HepG2 (cell line): Measurements from ENCODE around the gene ANP32B. TPM values are rescaled to one million over a fixed set of nuclear protein-coding genes. Genes with fewer than 3 reads are reported as not detected.
A peak's percentile ranks its signal among the peaks of the same experiment; 100 is the strongest.

Experiments
- HCFC1 ChIP-seq: fragments of 150-350 bp; IDR thresholded peaks from 2 replicates; pipeline ENCODE4 v1.6.1; 2014; ENCODE audit warnings: low read depth, low read length
- SSRP1 ChIP-seq: IDR thresholded peaks from 2 replicates; pipeline ENCODE4 v1.6.1; 2016; ENCODE audit warnings: control low read depth
- SYNCRIP ChIP-seq: fragments of 200-400 bp; formaldehyde crosslinking; IDR thresholded peaks from 2 replicates; pipeline ENCODE4 v1.6.1; 2018; ENCODE audit warnings: mild to moderate bottlenecking, low read depth, low read length; ENCODE audit not compliant: insufficient read depth
- ZNF337 ChIP-seq: sonication (generic); formaldehyde crosslinking; IDR thresholded peaks from 2 replicates; pipeline ENCODE4 v1.5.1; 2020; ENCODE audit warnings: missing genetic modification reagents, low read depth, mild to moderate bottlenecking, borderline replicate concordance
- ZNF598 ChIP-seq: sonication (generic); formaldehyde crosslinking; IDR thresholded peaks from 2 replicates; pipeline ENCODE4 v1.5.1; 2020; ENCODE audit warnings: mild to moderate bottlenecking, missing genetic modification reagents, borderline replicate concordance
- ZNF737 ChIP-seq: sonication (generic); formaldehyde crosslinking; IDR thresholded peaks from 2 replicates; pipeline ENCODE4 v1.5.0; 2020; ENCODE audit warnings: missing genetic modification reagents, mild to moderate bottlenecking, borderline replicate concordance
- ZSCAN9 ChIP-seq: IDR thresholded peaks from 2 replicates; pipeline ENCODE4 v1.6.1; 2016; ENCODE audit warnings: borderline replicate concordance
- polyA plus RNA-seq, 8 experiments: library from polyadenylated mRNA; depleted of rRNA in 3 of 8; stranded (reverse) in 7 of 8; unstranded in 1 of 8; fragments of >200 nt; fragmentation: Illumina TruSeq in 4 of 8; extraction: Trizol in 4 of 8; gene quantifications; 2 replicates each; pipeline versions ENCODE4 v1.2.1 to v1.2.3, GENCODE V29; 2011 to 2016; ENCODE audit warnings: low read depth in 4 of 8, missing spikeins in 1 of 8, mixed read lengths in 1 of 8; ENCODE audit not compliant: insufficient read depth in 1 of 8
- total RNA-seq, 5 experiments: library from RNA; depleted of rRNA; stranded (reverse); fragments of >200 nt; fragmentation: Illumina TruSeq; extraction: Trizol; gene quantifications; 2 replicates each; pipeline ENCODE4 v1.2.3, GENCODE V29; 2016; ENCODE audit warnings: low read depth in 1 of 5
- TF ChIP-seq, protein P1 (sequence below), 2 experiments: sonication (generic) in 1 of 2; formaldehyde crosslinking in 1 of 2; IDR thresholded peaks; 2 replicates each; pipeline versions ENCODE4 v1.5.1 to v1.6.1; 2011 to 2020; ENCODE audit warnings: borderline replicate concordance in 1 of 2, low read depth in 1 of 2, low read length in 1 of 2, mild to moderate bottlenecking in 1 of 2, missing genetic modification reagents in 1 of 2, moderate library complexity in 1 of 2
- TF ChIP-seq, protein P2 (sequence below): IDR thresholded peaks from 2 replicates; pipeline ENCODE4 v1.6.1; 2016; ENCODE audit warnings: missing compliant biosample characterization, missing genetic modification reagents, borderline replicate concordance
- TF ChIP-seq, protein P3 (sequence below), 2 experiments: IDR thresholded peaks; 2 replicates each; pipeline ENCODE4 v1.6.1; 2011 to 2012; ENCODE audit warnings: low read length in 2 of 2, borderline replicate concordance in 1 of 2, low read depth in 1 of 2, mild to moderate bottlenecking in 1 of 2, moderate library complexity in 1 of 2
- TF ChIP-seq, protein P4 (sequence below): sonication (generic); formaldehyde crosslinking; IDR thresholded peaks from 2 replicates; pipeline ENCODE4 v1.8.1; 2023; ENCODE audit warnings: mild to moderate bottlenecking, inconsistent platforms, moderate library complexity, missing genetic modification reagents, borderline replicate concordance
- TF ChIP-seq, protein P5 (sequence below): sonication (generic); formaldehyde crosslinking; IDR thresholded peaks from 2 replicates; pipeline ENCODE4 v1.8.1; 2022; ENCODE audit warnings: low read depth, mild to moderate bottlenecking, missing genetic modification reagents
- TF ChIP-seq, protein P6 (sequence below): sonication (generic); formaldehyde crosslinking; IDR thresholded peaks from 2 replicates; pipeline ENCODE4 v1.5.0; 2020; ENCODE audit warnings: mild to moderate bottlenecking, missing genetic modification reagents, moderate library complexity

Gene ANP32B
- total and polyA plus RNA-seq, 2 of the 13 experiments (the other 11 are each of a cell fraction or from before 2014, with no cell fraction given), result 22.1 to 37.5 TPM

DNA sequence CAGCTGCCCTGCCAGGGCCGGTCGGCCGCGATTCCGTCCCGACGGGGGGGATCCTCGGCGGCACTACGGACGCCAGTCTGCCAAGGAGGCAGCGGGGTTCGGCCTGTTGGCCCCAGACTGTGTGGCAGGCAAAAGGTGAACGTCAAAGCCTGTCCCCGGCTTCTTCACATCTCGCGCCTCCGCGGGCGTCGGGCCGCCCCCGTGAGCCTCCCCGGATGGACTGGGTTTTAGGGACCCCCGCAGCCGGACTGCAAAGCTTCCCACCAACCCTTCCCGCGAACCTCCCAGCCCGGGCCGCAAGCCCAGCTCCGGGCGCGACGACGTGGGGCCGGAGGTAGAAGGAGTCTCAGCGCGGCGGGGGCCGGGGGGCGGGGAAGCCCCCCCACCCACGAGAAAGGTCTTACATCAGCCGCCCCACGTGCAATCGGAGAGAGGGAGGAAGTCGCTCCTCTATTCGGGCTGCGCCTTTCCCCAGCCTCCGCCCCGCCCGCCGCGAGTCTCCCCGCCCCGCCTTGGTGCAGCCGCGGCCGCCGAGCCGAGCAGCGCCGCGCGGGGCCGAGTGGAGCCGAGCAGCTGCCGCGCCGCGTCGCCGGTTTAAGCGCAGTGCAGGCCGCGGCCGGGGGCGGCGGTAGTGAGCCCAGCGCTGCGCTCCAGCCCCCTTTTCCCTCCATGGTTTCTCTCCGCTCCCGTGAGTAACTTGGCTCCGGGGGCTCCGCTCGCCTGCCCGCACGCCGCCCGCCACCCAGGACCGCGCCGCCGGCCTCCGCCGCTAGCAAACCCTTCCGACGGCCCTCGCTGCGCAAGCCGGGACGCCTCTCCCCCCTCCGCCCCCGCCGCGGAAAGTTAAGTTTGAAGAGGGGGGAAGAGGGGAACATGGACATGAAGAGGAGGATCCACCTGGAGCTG lies at the start of gene ANP32B (continued):
- TF ChIP-seq, protein P1, sequence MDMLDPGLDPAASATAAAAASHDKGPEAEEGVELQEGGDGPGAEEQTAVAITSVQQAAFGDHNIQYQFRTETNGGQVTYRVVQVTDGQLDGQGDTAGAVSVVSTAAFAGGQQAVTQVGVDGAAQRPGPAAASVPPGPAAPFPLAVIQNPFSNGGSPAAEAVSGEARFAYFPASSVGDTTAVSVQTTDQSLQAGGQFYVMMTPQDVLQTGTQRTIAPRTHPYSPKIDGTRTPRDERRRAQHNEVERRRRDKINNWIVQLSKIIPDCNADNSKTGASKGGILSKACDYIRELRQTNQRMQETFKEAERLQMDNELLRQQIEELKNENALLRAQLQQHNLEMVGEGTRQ (IDR thresholded peaks at IDR 0.05; ENCODE audit: low read depth, low read length), result no peak
- TF ChIP-seq, protein P1 (CRISPR knock-in tag; IDR thresholded peaks at IDR 0.05; ENCODE audit: borderline replicate concordance), result no peak
- TF ChIP-seq, protein P2, sequence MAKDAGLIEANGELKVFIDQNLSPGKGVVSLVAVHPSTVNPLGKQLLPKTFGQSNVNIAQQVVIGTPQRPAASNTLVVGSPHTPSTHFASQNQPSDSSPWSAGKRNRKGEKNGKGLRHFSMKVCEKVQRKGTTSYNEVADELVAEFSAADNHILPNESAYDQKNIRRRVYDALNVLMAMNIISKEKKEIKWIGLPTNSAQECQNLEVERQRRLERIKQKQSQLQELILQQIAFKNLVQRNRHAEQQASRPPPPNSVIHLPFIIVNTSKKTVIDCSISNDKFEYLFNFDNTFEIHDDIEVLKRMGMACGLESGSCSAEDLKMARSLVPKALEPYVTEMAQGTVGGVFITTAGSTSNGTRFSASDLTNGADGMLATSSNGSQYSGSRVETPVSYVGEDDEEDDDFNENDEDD, result peak; percentile 70
- TF ChIP-seq HCFC1, result no peak; the same call in 1 of the 2 replicates
- TF ChIP-seq, protein P3, sequence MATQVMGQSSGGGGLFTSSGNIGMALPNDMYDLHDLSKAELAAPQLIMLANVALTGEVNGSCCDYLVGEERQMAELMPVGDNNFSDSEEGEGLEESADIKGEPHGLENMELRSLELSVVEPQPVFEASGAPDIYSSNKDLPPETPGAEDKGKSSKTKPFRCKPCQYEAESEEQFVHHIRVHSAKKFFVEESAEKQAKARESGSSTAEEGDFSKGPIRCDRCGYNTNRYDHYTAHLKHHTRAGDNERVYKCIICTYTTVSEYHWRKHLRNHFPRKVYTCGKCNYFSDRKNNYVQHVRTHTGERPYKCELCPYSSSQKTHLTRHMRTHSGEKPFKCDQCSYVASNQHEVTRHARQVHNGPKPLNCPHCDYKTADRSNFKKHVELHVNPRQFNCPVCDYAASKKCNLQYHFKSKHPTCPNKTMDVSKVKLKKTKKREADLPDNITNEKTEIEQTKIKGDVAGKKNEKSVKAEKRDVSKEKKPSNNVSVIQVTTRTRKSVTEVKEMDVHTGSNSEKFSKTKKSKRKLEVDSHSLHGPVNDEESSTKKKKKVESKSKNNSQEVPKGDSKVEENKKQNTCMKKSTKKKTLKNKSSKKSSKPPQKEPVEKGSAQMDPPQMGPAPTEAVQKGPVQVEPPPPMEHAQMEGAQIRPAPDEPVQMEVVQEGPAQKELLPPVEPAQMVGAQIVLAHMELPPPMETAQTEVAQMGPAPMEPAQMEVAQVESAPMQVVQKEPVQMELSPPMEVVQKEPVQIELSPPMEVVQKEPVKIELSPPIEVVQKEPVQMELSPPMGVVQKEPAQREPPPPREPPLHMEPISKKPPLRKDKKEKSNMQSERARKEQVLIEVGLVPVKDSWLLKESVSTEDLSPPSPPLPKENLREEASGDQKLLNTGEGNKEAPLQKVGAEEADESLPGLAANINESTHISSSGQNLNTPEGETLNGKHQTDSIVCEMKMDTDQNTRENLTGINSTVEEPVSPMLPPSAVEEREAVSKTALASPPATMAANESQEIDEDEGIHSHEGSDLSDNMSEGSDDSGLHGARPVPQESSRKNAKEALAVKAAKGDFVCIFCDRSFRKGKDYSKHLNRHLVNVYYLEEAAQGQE (IDR thresholded peaks at IDR 0.05; ENCODE audit: borderline replicate concordance in 1 of 2, low read depth in 1 of 2, low read length in 2 of 2), result no peak
- TF ChIP-seq ZSCAN9, result no peak
- TF ChIP-seq, protein P4, sequence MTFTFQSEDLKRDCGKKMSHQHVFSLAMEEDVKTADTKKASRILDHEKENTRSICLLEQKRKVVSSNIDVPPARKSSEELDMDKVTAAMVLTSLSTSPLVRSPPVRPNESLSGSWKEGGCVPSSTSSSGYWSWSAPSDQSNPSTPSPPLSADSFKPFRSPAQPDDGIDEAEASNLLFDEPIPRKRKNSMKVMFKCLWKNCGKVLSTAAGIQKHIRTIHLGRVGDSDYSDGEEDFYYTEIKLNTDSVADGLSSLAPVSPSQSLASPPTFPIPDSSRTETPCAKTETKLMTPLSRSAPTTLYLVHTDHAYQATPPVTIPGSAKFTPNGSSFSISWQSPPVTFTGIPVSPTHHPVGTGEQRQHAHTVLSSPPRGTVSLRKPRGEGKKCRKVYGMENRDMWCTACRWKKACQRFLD (CRISPR knock-in tag), result no peak
- no peak for TF ChIP-seq ZNF337 (CRISPR knock-in tag)
- no peak for TF ChIP-seq SYNCRIP
- no peak for TF ChIP-seq ZNF598 (CRISPR knock-in tag)
- no peak for TF ChIP-seq SSRP1 (CRISPR knock-in tag)
- TF ChIP-seq, protein P5, sequence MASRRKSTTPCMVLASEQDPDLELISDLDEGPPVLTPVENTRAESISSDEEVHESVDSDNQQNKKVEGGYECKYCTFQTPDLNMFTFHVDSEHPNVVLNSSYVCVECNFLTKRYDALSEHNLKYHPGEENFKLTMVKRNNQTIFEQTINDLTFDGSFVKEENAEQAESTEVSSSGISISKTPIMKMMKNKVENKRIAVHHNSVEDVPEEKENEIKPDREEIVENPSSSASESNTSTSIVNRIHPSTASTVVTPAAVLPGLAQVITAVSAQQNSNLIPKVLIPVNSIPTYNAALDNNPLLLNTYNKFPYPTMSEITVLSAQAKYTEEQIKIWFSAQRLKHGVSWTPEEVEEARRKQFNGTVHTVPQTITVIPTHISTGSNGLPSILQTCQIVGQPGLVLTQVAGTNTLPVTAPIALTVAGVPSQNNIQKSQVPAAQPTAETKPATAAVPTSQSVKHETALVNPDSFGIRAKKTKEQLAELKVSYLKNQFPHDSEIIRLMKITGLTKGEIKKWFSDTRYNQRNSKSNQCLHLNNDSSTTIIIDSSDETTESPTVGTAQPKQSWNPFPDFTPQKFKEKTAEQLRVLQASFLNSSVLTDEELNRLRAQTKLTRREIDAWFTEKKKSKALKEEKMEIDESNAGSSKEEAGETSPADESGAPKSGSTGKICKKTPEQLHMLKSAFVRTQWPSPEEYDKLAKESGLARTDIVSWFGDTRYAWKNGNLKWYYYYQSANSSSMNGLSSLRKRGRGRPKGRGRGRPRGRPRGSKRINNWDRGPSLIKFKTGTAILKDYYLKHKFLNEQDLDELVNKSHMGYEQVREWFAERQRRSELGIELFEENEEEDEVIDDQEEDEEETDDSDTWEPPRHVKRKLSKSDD (CRISPR knock-in tag), result 0 out of 2 replicates have a peak, but pooled peaks have one; percentile 13
- TF ChIP-seq, protein P6, sequence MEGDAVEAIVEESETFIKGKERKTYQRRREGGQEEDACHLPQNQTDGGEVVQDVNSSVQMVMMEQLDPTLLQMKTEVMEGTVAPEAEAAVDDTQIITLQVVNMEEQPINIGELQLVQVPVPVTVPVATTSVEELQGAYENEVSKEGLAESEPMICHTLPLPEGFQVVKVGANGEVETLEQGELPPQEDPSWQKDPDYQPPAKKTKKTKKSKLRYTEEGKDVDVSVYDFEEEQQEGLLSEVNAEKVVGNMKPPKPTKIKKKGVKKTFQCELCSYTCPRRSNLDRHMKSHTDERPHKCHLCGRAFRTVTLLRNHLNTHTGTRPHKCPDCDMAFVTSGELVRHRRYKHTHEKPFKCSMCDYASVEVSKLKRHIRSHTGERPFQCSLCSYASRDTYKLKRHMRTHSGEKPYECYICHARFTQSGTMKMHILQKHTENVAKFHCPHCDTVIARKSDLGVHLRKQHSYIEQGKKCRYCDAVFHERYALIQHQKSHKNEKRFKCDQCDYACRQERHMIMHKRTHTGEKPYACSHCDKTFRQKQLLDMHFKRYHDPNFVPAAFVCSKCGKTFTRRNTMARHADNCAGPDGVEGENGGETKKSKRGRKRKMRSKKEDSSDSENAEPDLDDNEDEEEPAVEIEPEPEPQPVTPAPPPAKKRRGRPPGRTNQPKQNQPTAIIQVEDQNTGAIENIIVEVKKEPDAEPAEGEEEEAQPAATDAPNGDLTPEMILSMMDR, result peak; percentile 76
- TF ChIP-seq ZNF737 (CRISPR knock-in tag), result no peak
